GM10847 (cell line): ENCODE results near the gene GRM7.

Source experiments
- POLR2A ChIP-seq: IDR thresholded peaks from 2 replicates; pipeline ENCODE4 v1.6.1; 2011; ENCODE audit not compliant: insufficient read length; ENCODE audit errors: extremely low read depth

Gene GRM7

DNA sequence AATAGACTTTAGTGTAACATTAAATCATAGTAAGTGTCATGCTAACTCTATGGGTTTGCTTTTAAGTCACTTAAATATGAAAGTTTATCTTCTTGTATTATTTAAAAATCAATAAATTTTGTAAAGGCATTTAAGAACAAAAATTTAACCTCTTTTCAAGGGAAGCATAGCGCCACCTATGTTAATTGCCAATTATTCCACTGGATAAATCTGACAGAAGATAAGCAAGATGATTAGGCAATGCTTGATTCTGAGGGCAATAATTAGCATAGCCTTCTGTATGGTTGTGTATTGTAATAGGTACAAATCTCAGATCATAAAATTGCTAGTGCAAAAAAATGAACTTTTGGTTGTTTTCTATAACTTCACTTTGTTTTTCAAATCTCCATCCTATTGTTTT is 560.1 kb downstream of the GRM7 start:
- TF ChIP-seq POLR2A: no peak

DNA sequence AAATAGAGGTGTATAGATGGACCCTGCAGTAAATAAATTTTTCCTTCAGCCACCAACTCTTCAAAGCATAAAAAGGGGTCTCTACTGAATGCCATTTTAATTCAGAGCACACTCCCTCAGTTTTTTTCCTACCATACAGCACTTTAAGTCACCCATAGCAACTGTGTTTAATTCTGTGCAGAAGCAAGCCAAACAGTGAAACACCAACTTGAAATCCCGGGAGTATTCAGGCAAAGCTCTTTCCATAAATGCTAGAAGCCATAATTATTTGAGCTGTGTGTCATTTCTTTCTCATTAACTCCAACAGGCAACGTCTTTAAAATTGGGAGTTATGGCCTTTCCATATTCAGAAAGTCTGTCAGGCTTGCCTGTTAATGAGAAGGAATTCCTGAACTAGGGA is 562.1 kb downstream of the GRM7 start:
- no peak for TF ChIP-seq POLR2A

DNA sequence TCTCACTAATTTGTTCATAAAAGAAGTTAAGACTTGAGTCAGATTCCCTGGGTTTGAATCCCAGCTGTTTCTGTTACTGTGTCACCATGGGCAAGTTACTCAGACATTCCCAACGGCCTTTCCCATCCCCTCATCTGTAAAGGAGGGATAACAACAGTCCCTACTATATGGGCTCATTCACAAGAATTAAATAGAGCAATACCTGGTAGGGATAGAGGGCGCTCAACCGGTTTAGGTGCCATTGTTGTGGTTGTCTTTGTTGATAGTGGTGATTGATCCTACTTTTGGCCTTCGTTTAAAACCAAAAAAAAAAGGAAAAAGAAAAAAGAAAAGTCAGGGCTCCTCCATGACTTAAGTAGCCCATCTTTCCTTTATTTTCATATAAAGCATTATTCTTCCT is 563.1 kb downstream of the GRM7 start:
- no peak for TF ChIP-seq POLR2A

- no peak for TF ChIP-seq POLR2A
These were observed 567.3 kb downstream of the GRM7 start for GRCh38 chr3:7428206-7428718.

- TF ChIP-seq POLR2A: no peak
These were observed 571.7 kb downstream of the GRM7 start for GRCh38 chr3:7432610-7433009.

- no peak for TF ChIP-seq POLR2A
These were observed 572.2 kb downstream of the GRM7 start for GRCh38 chr3:7433073-7433472.

DNA sequence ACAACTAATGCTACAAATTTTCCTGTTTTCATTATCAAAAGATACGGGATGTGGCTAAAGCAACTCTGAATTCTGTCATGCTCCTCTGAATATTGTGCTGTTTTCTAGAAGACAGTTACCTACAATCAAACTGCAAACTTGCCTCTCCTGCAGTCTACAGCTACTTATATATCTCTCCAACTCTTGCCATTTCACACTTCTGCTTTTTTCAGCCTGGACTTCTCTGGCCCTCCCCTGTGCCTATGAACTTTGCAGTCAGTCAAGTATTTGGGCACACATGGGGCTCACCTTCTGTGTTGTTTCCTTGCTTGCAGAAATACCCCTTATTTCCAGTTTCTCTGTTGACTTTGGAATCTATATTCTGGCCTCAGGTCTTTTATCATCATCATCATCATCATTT is 575.6 kb downstream of the GRM7 start:
- TF ChIP-seq POLR2A: no peak

GRCh38 chr3:7437231-7437630 is 576.3 kb downstream of the GRM7 start:
- TF ChIP-seq POLR2A: no peak

DNA sequence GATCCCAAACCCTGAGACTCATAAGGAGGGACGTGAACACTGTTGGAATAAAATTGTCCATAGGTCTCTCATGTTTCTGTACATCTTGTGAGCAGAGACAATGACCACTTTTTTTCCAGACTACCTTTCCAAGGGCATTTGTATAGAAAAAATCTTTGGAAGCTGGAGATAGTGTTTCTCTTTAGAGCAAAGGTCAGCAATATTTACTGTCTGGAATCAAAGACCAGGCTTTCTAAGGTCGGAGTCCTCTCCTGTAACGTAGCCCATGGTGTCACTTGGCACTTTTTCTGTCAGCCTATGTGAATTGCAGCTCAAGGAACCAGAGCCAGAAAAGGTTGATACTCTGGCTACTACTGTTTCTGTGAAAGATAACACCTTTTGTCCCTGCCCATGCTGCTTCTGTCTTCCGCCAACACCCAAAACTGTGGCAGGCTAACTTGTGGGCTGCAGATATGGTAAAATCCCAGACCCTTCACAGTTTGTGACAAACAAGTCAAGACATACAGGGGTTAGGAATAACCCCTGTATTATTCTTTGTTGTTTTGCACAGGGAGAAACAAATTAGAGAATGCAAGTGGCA is 578.3 kb downstream of the GRM7 start:
- TF ChIP-seq POLR2A: no peak

- no peak for TF ChIP-seq POLR2A
These were observed 584.0 kb downstream of the GRM7 start for GRCh38 chr3:7444886-7445285.

DNA sequence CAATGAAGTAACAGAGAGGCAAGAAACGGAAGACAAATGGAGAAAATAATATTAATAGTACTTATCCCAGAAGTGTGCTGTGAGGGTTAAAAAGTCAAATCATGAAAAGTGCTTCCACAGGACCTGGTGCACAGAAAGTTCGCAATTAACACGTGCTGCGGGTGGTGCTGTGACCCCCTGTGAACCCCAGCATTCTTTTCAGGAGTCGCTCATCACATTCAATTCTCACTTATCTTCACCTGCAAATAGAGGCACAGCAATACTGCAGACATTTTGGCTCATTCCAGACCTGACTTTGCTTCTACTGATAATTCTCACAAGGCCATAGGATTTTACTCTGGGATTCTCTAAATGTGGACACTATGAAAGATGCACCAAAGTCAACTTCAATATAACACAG is 584.4 kb downstream of the GRM7 start:
- TF ChIP-seq POLR2A: no peak

DNA sequence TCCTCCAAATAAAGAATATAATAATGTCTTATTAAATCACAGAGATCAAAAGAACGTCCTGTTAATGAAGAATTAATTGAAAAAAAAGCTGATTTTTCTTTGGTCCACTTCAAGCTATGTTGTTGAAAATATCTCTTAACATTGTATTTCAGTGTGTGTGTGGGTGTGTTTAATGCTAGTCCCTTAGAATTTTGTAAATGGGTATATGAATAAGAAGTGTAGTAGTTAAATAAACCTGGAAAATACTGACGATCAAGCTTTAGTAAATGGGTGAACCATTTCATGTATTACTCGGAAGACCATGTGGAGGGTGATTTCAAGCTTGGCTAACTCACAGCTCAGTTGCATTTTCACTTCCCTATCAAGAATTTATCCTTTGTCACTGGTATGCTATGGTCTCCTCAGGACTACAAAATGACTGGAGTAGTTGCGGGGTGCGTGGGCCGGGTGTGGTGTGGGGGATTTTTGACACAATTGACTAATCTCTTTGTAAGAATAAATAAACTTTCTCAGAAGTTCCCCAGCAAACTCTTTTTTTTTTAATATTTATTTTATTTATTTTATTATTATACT is 586.4 kb downstream of the GRM7 start:
- no peak for TF ChIP-seq POLR2A

DNA sequence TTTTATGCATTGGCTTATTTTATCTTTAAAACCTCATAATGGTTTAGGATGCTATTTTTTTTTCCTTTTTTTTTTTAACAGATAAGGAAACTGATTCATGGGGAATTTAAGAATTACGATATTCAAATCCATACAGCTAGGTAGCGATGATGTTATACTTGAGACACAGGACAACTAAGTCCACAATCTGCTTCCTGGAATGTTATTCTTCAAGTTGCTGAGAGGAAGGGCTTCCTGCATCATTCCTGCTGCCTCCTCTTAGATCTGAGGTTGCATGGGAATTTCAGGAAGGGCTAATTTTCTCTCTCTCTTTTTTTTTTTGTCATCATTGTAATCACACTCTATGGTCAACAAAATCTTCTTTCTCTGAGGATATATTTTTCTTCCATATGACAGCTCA is 595.5 kb downstream of the GRM7 start:
- no peak for TF ChIP-seq POLR2A

- TF ChIP-seq POLR2A: no peak
These were observed 600.4 kb downstream of the GRM7 start for GRCh38 chr3:7461202-7461825.

DNA sequence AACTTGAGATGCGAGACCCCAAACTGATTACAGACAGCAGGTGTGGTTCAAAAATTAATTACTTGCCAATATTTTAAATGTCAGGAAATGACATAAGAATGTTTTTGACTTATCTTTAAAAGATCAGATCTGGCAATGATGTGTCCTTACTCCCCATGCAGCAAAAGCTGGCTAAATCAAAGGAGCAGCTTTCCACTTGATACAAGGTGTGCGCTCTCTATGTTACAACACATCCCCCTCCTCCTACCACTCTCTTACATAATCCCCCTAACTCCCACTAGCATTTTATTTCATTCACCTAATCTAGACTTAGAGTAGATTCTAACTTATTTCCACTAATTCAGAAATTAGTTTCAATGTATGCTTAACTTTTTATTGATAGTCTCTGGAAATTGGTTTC is 609.0 kb downstream of the GRM7 start:
- no peak for TF ChIP-seq POLR2A

GRCh38 chr3:7484636-7485035 is 623.7 kb downstream of the GRM7 start:
- TF ChIP-seq POLR2A: no peak

- no peak for TF ChIP-seq POLR2A
These were observed 626.8 kb downstream of the GRM7 start for GRCh38 chr3:7487763-7488162.
